BLaER1 (cell line): ENCODE data around the gene KCTD8.

Source experiments
- H3K27ac ChIP-seq: shearing (Covaris generic); formaldehyde crosslinking; 2 replicates; pipeline ENCODE4 v1.8.1; 2022
- H3K27me3 ChIP-seq: shearing (Covaris generic); formaldehyde crosslinking; 2 replicates; pipeline ENCODE4 v1.8.1; 2022
- H3K36me3 ChIP-seq: shearing (Covaris generic); formaldehyde crosslinking; 2 replicates; pipeline ENCODE4 v1.8.1; 2022
- H3K4me1 ChIP-seq: shearing (Covaris generic); formaldehyde crosslinking; 2 replicates; pipeline ENCODE4 v1.8.1; 2022
- H3K4me2 ChIP-seq: shearing (Covaris generic); formaldehyde crosslinking; 2 replicates; pipeline ENCODE4 v1.8.1; 2022
- H3K4me3 ChIP-seq: shearing (Covaris generic); formaldehyde crosslinking; 2 replicates; pipeline ENCODE4 v1.8.1; 2022
- H3K9ac ChIP-seq: shearing (Covaris generic); formaldehyde crosslinking; 2 replicates; pipeline ENCODE4 v1.8.1; 2022
- H3K9me3 ChIP-seq: shearing (Covaris generic); formaldehyde crosslinking; 2 replicates; pipeline ENCODE4 v1.8.1; 2022
- H4K20me1 ChIP-seq: shearing (Covaris generic); formaldehyde crosslinking; 2 replicates; pipeline ENCODE4 v1.8.1; 2022
- Cebpa-rat ChIP-seq: shearing (Covaris generic); IDR thresholded peaks from 2 replicates; pipeline ENCODE4 v1.8.1; 2022

The KCTD8 gene

DNA sequence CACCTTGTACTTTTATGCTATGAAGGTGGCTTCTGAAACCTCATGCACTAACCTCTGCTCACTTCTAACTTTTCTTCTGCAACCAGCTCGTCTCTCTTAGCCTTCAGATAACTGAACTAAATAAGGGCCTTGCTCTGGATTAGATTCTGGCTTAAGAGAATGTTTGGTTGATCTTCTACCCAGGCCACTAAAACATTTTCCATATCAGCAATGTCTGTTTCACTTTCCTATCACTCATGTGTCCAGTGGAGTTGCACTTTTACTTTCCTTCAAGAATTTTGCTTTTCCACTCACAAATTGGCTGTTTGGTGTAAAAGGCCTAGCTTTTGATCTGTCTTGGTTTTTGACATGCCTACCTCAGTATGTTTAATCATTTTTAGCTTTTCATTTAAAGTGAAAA, 105.8 kb downstream of the KCTD8 start:
- H3K4me1 ChIP-seq: no peaks in the 10 kb centered on the region
- H4K20me1 ChIP-seq: no peaks in the 10 kb centered on the region
- no peaks in the 10 kb centered on the region for H3K9me3 ChIP-seq
- no peak overlapping the region for H3K4me3 ChIP-seq
- H3K27me3 ChIP-seq: no peaks in the 10 kb centered on the region
- H3K36me3 ChIP-seq: no peaks in the 10 kb centered on the region
- no peak overlapping the region for H3K4me2 ChIP-seq
- TF ChIP-seq Cebpa-rat: no peak
- H3K9ac ChIP-seq: no peak overlapping the region
- no peak overlapping the region for H3K27ac ChIP-seq

DNA sequence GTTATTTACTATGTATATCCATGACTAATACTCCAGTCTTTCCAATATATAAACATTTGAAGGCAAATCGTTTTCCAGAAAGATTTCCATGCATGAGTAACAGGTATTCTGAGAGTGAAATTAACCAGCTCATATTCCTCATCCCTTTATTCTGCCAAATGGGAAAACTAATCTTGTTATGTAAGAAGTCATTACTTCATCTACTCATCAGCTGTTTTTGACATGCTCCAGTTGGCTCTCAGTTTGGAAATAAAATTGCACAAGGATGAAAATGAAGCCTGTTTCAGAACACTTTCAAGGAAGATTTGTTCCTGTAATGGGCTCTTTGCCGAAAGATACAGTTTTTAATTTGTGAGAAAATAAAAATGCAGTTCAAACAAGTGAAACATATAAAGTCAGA, 121.9 kb downstream of the KCTD8 start:
- Histone ChIP-seq H3K4me3 (no peak overlapping the region), H3K9me3 (no peaks in the 10 kb centered on the region), H3K36me3 (no peaks in the 10 kb centered on the region), H3K27me3 (no peaks in the 10 kb centered on the region), H3K4me2 (no peak overlapping the region), H4K20me1 (no peaks in the 10 kb centered on the region), H3K27ac (no peak overlapping the region), H3K9ac (no peak overlapping the region), H3K4me1 (no peaks in the 10 kb centered on the region)
- no peak for TF ChIP-seq Cebpa-rat

DNA sequence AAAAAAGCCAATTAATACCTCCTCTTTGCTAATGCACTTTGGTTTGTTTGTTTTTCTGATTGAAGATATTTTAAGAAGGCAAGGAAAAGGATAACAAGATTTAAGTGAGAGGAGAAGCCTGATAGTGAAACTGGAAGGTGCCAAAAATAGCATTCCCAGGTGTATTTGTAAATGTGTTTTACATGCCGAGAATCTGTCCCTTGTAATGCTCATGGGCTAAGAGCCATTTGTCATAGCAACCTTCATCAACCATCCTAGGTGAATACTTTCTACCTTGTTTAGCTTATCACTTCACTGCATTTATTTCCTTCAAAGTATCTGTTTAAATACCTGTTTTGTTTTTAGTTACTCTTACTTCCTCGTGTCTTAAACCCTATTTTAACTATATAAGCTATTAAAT, 127.8 kb downstream of the KCTD8 start:
- Histone ChIP-seq H3K4me2 (no peak overlapping the region), H3K9me3 (no peaks in the 10 kb centered on the region), H3K27ac (no peak overlapping the region), H3K9ac (no peak overlapping the region), H3K36me3 (no peaks in the 10 kb centered on the region), H4K20me1 (no peaks in the 10 kb centered on the region), H3K4me3 (no peak overlapping the region), H3K27me3 (no peaks in the 10 kb centered on the region), H3K4me1 (no peaks in the 10 kb centered on the region)
- TF ChIP-seq Cebpa-rat: no peak

DNA sequence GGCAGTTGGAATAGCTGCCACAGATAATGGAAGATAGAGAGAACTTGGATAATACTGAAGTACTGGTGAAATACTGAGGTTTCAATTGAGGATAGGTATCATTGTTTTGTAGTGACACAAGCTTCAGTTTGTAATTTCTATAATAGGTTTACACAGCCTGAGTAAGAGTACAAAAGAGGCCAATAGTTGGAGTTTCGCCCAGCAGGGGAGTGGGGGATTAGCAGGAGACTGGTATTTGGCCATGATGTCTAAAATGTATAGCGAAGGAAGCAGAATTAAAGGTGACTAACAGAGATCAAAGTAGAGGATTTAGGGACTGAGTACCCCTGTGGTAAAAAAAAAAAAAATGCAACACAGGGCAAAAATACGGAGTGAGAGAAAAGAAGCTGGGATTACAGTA, 129.5 kb downstream of the KCTD8 start:
- TF ChIP-seq Cebpa-rat: no peak
- Histone ChIP-seq H3K9ac (no peak overlapping the region), H3K4me3 (no peak overlapping the region), H4K20me1 (no peaks in the 10 kb centered on the region), H3K4me2 (no peak overlapping the region), H3K9me3 (no peaks in the 10 kb centered on the region), H3K27ac (no peak overlapping the region), H3K36me3 (no peaks in the 10 kb centered on the region), H3K4me1 (no peaks in the 10 kb centered on the region), H3K27me3 (no peaks in the 10 kb centered on the region)

DNA sequence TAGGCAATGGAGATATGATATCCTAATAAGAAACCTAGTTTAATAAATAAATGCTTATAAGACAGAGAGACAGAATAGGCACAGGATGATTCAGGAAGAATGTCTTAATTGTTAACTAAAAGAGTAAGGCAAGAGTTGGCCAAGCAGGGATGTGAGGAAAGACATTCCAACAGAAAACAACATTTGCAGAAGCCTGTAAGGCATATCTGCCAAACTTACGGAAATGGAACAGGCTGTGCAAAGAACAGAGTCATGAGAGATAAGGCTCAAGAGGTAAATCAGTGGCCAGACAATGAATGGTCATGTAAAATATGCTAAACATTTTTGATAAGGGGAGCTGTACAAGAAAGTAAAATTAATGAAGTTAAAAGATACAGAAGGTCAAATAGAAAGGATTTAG, 134.9 kb downstream of the KCTD8 start:
- TF ChIP-seq Cebpa-rat: no peak
- H3K36me3 ChIP-seq: no peaks in the 10 kb centered on the region
- no peak overlapping the region for H3K27ac ChIP-seq
- H3K9me3 ChIP-seq: no peaks in the 10 kb centered on the region
- H3K4me1 ChIP-seq: no peaks in the 10 kb centered on the region
- H3K27me3 ChIP-seq: no peaks in the 10 kb centered on the region
- no peak overlapping the region for H3K4me2 ChIP-seq
- H3K9ac ChIP-seq: no peak overlapping the region
- H3K4me3 ChIP-seq: no peak overlapping the region
- no peaks in the 10 kb centered on the region for H4K20me1 ChIP-seq

DNA sequence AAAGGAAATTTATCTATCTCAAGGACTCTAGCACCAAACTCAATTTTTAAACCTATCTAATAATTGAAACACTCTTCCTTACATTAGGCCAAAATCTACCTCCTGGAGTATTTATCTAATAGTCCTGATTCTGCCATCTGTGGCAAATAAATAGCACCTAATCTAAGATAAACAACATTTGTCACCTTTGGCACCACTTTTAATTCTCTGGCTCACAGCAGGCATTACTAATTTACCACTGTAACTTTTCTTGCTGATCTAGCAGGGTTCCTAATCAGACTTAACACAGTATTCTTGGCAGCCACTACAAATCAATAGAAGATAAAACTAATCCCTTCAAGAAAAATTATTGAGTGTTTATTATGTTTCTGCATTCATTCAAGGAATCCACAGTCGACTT, 161.1 kb downstream of the KCTD8 start:
- no peak overlapping the region for H3K4me3 ChIP-seq
- H4K20me1 ChIP-seq: no peaks in the 10 kb centered on the region
- H3K4me2 ChIP-seq: no peak overlapping the region
- no peak for TF ChIP-seq Cebpa-rat
- no peak overlapping the region for H3K9ac ChIP-seq
- H3K27ac ChIP-seq: no peak overlapping the region
- no peaks in the 10 kb centered on the region for H3K9me3 ChIP-seq
- no peaks in the 10 kb centered on the region for H3K4me1 ChIP-seq
- no peaks in the 10 kb centered on the region for H3K36me3 ChIP-seq
- no peaks in the 10 kb centered on the region for H3K27me3 ChIP-seq

DNA sequence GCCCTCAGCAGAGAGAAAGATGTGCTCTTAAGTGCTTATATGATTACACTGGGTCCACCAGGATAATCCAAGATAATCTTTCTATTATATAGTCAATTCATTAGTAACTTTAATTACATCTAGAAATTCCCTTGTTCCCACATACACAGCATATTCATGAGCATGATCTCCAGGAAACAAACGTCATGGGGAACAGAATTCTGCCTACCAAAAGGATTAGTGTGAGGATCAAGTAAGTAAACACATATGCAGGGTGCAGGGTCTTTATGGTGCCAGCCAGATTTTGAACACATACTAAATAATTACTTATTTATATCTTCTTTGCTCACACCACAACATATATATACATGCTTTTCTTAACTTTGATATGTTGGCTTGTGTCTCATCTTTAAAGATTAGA, 169.1 kb downstream of the KCTD8 start:
- H3K4me1 ChIP-seq: no peaks in the 10 kb centered on the region
- H3K4me2 ChIP-seq: no peak overlapping the region
- H3K4me3 ChIP-seq: no peak overlapping the region
- H4K20me1 ChIP-seq: no peaks in the 10 kb centered on the region
- no peak for TF ChIP-seq Cebpa-rat
- H3K27me3 ChIP-seq: no peaks in the 10 kb centered on the region
- no peak overlapping the region for H3K9ac ChIP-seq
- no peak overlapping the region for H3K27ac ChIP-seq
- no peaks in the 10 kb centered on the region for H3K36me3 ChIP-seq
- H3K9me3 ChIP-seq: no peaks in the 10 kb centered on the region

DNA sequence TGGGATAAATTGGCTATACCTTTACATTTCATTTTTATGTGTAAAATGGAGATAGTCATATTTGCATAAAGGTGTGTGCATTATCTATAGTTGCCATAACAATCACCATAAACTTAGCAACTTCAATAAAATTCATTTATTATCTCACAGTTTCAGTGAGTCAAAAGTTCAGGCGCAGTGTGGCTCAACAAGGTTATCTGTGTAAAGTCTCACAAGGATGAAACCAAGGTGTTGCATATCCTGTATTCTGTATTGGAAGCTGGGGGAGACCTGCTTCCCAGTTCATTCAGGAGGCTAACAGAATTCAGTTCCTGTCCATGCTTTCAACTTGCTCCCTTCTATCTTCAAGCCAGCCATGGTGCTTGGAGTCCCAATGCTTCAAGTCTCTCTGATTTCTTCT, 169.5 kb downstream of the KCTD8 start:
- Histone ChIP-seq H3K9ac (no peak overlapping the region), H4K20me1 (no peaks in the 10 kb centered on the region), H3K36me3 (no peaks in the 10 kb centered on the region), H3K27me3 (no peaks in the 10 kb centered on the region), H3K27ac (no peak overlapping the region), H3K4me3 (no peak overlapping the region), H3K4me2 (no peak overlapping the region), H3K4me1 (no peaks in the 10 kb centered on the region), H3K9me3 (no peaks in the 10 kb centered on the region)
- TF ChIP-seq Cebpa-rat: no peak

DNA sequence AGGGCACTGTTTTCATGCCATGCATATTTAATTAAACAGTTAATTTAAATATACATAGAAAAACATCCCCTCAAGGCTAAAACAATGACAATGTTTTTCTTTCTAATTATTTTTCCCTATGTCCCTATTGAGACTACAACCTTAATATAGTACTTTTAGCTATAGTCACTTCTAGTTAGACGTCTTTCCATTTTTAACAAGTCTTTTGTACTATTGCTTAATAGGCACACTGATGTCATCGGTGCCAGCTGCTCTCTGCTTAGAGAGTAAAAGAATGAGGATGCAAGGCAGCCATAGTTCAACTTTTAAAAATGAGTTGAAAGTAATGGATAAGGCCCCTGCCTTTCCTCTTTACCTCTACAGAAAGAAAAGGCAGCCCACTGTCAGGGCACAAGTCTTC, 191.1 kb downstream of the KCTD8 start:
- no peak overlapping the region for H3K4me2 ChIP-seq
- H3K9ac ChIP-seq: no peak overlapping the region

DNA sequence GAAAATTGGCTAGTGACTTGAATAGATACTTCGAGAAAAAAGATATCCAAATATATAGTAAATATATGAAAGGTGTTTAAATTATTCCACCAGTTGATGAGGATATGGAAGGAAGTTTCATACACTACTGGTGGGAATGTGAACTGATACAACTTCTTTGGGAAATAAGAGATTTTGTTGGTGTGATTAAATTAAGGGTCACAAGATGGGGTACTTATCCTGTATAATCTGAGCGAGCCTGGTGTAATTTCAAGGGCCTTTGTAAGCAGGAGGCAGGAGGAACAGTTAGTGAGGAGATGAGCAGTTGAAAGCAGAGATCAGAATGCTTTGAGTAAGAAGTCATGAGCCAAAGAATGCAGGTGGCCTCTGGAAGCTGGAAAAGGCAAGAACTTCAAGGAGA, 192.2 kb downstream of the KCTD8 start:
- Histone ChIP-seq H3K36me3 (no peaks in the 10 kb centered on the region), H3K4me3 (no peak overlapping the region), H3K27me3 (no peaks in the 10 kb centered on the region), H4K20me1 (no peaks in the 10 kb centered on the region), H3K4me1 (no peaks in the 10 kb centered on the region), H3K27ac (no peak overlapping the region), H3K9ac (no peak overlapping the region), H3K4me2 (no peak overlapping the region), H3K9me3 (no peaks in the 10 kb centered on the region)
- TF ChIP-seq Cebpa-rat: no peak

More for the DNA sequence above, 191.1 kb downstream of the KCTD8 start:
- Histone ChIP-seq H3K36me3 (no peaks in the 10 kb centered on the region), H3K27ac (no peak overlapping the region), H4K20me1 (no peaks in the 10 kb centered on the region), H3K4me3 (no peak overlapping the region), H3K27me3 (no peaks in the 10 kb centered on the region), H3K4me1 (no peaks in the 10 kb centered on the region), H3K9me3 (no peaks in the 10 kb centered on the region)
- no peak for TF ChIP-seq Cebpa-rat

DNA sequence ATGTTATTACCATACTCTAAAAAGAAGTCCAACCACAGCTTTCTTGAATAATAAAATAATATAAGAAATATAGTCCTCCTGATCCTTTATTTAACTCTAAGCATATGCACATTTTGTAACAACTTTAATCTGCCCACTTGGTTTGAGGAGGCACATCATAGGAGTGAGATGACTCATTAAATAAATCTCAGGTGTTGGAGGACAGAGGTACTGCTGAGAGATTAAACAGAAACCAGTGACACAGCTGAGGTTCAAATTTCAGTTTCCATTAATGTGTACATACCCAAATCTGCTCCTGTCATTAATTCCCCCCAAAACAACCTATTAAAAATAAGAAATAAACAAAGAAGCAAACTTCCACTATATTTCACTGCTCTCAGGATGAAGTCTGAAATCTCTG, 211.0 kb downstream of the KCTD8 start:
- Histone ChIP-seq H3K27ac (no peak overlapping the region), H3K9ac (no peak overlapping the region), H3K27me3 (no peaks in the 10 kb centered on the region), H3K4me1 (no peaks in the 10 kb centered on the region), H3K4me3 (no peak overlapping the region), H4K20me1 (no peaks in the 10 kb centered on the region), H3K36me3 (no peaks in the 10 kb centered on the region), H3K9me3 (no peaks in the 10 kb centered on the region), H3K4me2 (no peak overlapping the region)
- no peak for TF ChIP-seq Cebpa-rat
